Fibroblast of skin of scalp (primary cell): ENCODE results near the gene COLGALT1.

Source experiments
- DNase-seq: peaks from one replicate; pipeline ENCODE4 v3.0.0-alpha.2; 2013

COLGALT1 gene

DNA sequence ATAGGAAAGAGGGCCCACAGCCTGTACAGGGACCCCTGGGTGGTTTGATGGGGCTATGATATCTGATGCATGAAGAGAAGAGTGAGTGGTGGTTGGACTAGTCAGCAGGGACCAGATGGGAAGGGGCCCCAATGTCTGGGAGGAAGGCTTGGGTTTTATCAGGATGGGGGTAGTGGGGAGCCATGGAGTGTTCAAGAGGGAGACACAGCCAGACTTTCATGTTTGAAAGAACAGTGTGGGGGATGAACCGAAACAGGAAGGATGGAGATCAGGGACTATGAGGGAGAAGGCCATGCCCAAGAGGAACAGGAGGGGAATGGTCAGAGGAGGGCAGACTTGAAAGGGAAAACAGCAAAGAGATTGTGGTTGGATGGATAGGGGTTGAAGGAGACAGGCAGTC lies 69.6 kb downstream of the COLGALT1 start:
- DNase-seq: no peak

DNA sequence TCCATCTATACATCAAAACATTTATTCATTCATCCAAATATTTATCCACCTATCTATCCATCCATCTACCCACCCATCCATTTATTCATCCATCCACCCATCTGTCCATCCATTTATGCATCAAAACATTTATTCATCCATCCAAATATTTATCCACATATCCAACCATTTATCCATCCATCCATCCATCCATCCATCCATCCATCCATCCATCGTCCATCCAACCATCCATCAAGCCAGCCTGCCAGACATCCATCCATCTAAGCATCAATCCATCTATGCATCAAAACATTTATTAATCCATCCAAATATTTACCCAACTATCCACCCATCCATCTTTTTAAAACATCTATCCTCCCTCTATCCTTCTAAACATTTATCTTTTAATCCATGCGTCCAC lies 70.5 kb downstream of the COLGALT1 start:
- no peak for DNase-seq

DNA sequence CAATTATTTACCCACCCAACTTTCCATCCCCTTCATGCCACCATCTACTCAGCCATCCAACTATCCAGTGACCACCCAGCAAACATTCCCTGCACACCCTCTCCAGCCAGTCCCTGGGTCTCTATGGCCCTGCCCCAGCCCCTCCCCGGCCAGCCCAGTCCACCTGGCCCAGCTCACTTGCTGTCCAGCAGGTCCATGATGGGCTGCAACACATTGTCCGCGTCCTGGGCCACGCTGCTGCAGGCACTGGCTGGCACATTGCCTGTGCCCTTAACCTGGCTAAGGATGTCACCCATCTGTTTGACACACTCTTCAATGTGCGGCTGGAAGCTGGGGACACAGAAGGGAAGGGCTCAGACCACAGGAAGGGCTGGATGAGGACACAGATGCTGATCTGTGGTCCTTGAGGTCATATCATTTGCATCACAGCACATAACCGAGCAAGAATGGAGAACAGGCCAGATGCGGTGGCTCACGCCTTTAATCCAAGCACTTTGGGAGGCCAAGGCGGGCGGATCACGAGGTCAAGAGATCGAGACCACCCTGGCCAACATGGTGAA lies 71.1 kb downstream of the COLGALT1 start:
- no peak for DNase-seq

DNA sequence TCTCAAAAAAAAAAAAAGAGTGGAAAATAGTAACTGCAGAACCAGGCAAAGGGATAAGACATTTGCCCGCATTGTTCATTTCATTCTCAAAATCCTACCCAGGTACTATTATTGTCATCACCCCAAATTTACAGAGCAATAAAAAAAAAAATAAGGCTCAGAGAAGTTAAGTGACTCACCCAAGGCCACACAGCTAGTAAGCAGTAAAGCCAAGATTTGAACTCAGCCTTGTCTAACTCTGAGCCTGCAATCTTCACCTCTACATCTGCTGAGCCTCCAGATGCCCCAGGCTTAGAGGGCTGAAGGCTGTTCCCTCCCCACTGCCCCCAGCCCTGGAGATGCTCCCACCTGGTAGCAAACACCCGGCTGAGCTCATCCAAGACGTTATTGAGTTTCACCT lies 71.7 kb downstream of the COLGALT1 start:
- no peak for DNase-seq

DNA sequence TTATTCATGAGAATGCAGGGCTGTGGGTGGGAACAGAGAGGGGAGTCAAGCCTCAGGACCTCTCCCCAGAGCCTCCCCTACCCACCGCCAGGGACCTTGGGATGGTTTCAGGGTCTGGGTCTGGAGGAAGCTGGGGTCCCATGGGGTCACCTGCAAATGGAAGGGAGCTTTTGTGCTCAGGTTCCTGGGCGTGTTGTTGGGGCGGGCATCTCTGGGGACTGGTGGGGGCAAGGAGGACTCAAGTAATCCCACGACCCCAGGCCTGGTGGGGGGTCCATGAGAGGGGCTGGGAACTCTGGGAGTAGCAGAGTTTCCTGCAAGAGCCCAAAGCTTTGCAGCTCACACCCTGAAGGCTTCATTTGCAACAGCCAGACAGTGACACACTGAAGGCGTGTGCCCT lies 72.5 kb downstream of the COLGALT1 start:
- DNase-seq: no peak

DNA sequence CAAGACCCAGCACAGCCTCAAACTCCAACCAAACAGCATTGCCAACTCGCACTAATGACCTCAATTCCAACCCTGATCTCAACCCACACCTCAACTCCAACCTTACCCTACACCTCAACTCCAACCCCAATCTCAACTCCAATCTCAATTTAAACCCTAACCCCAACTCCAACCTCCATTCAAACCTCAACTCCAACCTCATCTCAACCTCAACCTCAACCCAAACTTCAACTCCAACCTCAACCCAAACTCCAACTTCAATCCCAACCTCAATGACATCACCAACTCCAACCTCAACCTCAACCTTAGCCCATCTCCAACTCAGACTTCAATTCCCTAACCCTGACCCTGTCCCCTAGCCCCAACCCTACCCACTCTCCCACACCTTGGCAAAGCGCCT lies 74.3 kb downstream of the COLGALT1 start:
- no peak for DNase-seq

DNA sequence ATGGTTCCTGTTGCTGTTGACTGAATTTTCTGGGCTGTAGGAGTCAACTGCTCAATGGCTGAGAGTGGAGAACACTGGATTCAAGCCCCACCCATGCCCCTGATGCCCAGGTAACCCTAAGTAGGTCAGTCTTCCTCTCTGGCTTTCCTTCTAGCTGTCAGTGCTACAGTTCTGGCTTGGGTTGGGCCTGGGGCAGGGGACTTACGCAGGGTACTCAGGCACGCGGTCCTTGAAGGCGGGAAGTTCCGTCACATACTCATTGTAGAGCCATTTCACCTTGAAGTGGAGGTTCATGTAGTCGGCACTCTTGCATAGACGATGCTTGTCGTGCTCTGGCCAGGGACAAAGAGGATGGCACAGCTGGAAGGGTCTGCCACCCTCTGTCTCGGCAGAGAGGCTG lies 77.1 kb downstream of the COLGALT1 start:
- DNase-seq: no peak
